RWPE1 (cell line): ENCODE data around the gene FERMT1.

ENCODE experiments used
- CTCF ChIA-PET: fragments of 350-600 bp; sonication (Branson Sonifier 250); formaldehyde crosslinking; extraction: SDS; loops from one replicate; lab custom pipeline; 2021; lab: Yijun Ruan, JAX
- POLR2A ChIA-PET: fragments of 400-600 bp; formaldehyde crosslinking; extraction: SDS; loops from one replicate; lab custom pipeline; 2020; ENCODE audit warnings: antibody characterized with exemption; ENCODE audit not compliant: low non-redundant PET; lab: Yijun Ruan, JAX
- DNase-seq: peaks from one replicate; pipeline ENCODE4 v3.0.0; 2012; ENCODE audit warnings: low spot score
- H3K27ac ChIP-seq: fragments of 450-650 bp; 2 replicates; pipeline ENCODE4 v1.5.1; 2017
- CTCF ChIP-seq: fragments of 450-650 bp; conservative IDR thresholded peaks from 2 replicates; pipeline ENCODE4 v1.5.1; 2017; ENCODE audit warnings: low read depth, mild to moderate bottlenecking

The FERMT1 gene

DNA sequence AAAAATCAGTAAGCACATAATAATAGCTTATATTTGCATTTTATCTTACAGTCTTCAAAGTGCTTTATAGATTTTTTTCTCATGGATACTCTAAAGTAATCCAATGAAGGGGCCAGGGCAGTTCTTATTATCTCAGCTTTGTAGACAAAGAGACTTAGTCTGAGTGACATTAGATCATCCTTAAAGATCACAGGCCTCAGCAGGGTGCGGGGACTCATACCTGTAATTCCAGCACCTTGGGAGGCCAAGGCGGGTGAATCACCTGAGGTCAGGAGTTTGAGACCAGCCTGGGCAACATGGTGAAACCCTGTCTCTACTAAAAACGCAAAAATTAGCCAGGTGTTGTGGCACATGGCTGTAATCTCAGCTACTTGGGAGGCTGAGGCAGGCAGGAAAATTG is 14.5 kb downstream of the FERMT1 start:
- TF ChIP-seq CTCF: no peak
- ChIA-PET POLR2A (interaction anchor here (0.5 kb wide), 1 partner anchor 30 kb away, joined by 3 read pairs; no protein-coding TSS in a partner anchor), CTCF (no interaction called here)
- no peak overlapping the region for H3K27ac ChIP-seq
- no peak for DNase-seq

DNA sequence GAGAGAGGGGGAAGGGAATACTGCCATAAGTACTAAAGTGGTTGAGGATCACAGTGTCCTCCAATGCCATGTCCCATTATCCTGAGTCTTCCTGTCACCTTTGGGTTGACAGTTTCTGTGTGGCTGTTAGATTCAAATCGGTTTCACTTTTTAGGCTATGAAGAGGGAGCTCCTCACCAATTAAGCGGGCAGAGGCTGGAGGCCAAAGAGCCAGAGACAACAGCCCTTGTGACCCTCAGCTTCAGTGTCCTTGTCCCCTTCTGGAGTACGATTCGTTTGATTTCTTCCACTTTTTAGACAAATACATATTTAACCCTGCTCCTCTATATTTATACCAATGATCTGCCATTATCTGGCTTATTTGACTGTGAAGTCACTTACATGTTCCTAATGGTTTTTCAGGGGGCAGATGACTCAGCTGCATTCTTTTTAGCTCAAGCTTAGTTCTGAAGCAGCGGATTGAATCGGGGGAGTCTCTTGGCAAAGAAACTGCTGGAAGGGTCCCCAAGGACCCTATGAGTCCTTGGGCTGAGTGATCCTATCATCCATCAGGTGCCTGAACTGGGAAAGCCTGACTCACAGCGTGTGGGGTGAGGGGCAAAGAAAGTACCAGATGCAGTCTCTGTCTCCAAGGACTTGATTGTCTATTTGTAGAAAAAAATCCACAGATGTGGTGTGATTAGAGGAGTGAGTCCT is 18.2 kb downstream of the FERMT1 start:
- TF ChIP-seq CTCF: no peak
- ChIA-PET CTCF (interaction anchor here (0.6 kb wide), 1 partner anchor 1417 kb away, joined by 3 read pairs; no protein-coding TSS in a partner anchor), POLR2A (no interaction called here)
- DNase-seq: no peak
- H3K27ac ChIP-seq: no peak overlapping the region

DNA sequence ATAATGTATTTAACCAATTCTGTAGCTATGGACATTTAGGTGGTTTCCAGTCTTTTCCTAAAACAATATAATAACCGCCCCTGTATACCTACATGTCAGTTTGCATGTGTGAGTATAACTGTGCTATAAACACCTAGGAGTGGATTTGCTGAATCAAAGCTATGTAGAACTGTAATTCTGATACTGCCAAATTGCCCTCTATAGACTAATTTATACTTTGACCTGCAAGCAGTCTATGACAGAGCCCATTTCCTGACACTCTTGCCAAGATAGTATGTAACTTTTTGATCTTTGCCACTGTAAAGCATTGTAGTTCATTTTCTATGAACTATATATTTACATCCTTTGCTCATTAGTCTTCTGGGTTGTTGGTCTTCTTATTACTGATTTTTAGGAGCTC is 19.5 kb downstream of the FERMT1 start:
- no peak for DNase-seq
- TF ChIP-seq CTCF: no peak
- H3K27ac ChIP-seq: no peak overlapping the region
- ChIA-PET CTCF (no interaction called here), POLR2A (no interaction called here)

GRCh38 chr20:6101346-6101745 is 21.5 kb downstream of the FERMT1 start:
- ChIA-PET POLR2A (no interaction called here), CTCF (no interaction called here)
- DNase-seq: no peak
- TF ChIP-seq CTCF: no peak
- H3K27ac ChIP-seq: peak overlapping the region; percentile 65

GRCh38 chr20:6100246-6100645 is 22.6 kb downstream of the FERMT1 start:
- no peak overlapping the region for H3K27ac ChIP-seq
- POLR2A ChIA-PET: no interaction called here
- no peak for DNase-seq
- no peak for TF ChIP-seq CTCF
- CTCF ChIA-PET: interaction anchor here (0.6 to 0.7 kb wide), 2 partner anchors 14 to 104 kb away, joined by 3 to 8 read pairs; no protein-coding TSS in a partner anchor

DNA sequence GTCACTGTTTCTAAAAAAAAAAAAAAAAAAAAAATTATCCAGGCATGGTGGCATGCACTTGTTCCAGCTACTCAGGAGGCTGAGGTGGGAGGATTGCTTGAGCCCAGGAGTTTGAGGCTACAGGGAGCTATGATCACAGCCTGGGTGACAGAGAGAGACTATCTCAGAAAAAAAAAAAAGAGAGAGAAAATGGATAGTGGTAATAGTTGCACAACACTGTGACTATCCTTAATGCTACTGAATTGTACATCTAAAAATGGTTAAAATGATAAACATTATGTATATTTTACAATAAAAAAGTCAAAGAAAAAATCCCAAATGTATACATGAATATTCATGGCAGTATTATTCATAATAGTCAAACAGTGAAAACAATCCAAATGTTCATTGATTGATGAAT is 23.0 kb downstream of the FERMT1 start:
- TF ChIP-seq CTCF: no peak
- CTCF ChIA-PET: interaction anchor here (0.6 to 0.7 kb wide), 2 partner anchors 14 to 103 kb away, joined by 3 to 8 read pairs; no protein-coding TSS in a partner anchor

More for the DNA sequence above, 23.0 kb downstream of the FERMT1 start:
- POLR2A ChIA-PET: no interaction called here
- no peak for DNase-seq
- no peak overlapping the region for H3K27ac ChIP-seq
